HAP-1 (cell line): ENCODE measurements around the gene FCN1.

Experiments
- DNase-seq, 2 experiments: peaks; one replicate each; pipeline ENCODE4 v3.0.0-alpha.2; 2016 to 2020; ENCODE audit warnings: low spot score in 2 of 2
- H3K27me3 ChIP-seq: fragments of 250-450 bp; sonication (Bioruptor Pico); 2 replicates; pipeline ENCODE4 v1.5.1; 2020; ENCODE audit warnings: low read depth, mild to moderate bottlenecking, moderate library complexity
- H3K36me3 ChIP-seq: fragments of 250-450 bp; sonication (Bioruptor Pico); replicated peaks from 2 replicates; pipeline ENCODE4 v1.5.1; 2020; ENCODE audit warnings: mild to moderate bottlenecking
- H3K4me1 ChIP-seq: fragments of 250-450 bp; sonication (Bioruptor Pico); 2 replicates; pipeline ENCODE4 v1.5.1; 2020; ENCODE audit warnings: mild to moderate bottlenecking
- H3K4me3 ChIP-seq: fragments of 250-450 bp; sonication (Bioruptor Pico); 2 replicates; pipeline ENCODE4 v1.5.1; 2020; ENCODE audit warnings: mild to moderate bottlenecking, moderate library complexity
- H3K9me3 ChIP-seq: fragments of 250-450 bp; sonication (Bioruptor Pico); 2 replicates; pipeline ENCODE4 v1.5.1; 2020; ENCODE audit warnings: mild to moderate bottlenecking, moderate library complexity
- in situ Hi-C: fragments of 300-500 bp; cut with MboI; formaldehyde crosslinking; loops from 3 replicates; pipeline ENCODE4 v1.14.3; 2020; ENCODE audit warnings: low sequenced_read_pairs, inconsistent platforms, mixed read lengths

Gene FCN1

DNA sequence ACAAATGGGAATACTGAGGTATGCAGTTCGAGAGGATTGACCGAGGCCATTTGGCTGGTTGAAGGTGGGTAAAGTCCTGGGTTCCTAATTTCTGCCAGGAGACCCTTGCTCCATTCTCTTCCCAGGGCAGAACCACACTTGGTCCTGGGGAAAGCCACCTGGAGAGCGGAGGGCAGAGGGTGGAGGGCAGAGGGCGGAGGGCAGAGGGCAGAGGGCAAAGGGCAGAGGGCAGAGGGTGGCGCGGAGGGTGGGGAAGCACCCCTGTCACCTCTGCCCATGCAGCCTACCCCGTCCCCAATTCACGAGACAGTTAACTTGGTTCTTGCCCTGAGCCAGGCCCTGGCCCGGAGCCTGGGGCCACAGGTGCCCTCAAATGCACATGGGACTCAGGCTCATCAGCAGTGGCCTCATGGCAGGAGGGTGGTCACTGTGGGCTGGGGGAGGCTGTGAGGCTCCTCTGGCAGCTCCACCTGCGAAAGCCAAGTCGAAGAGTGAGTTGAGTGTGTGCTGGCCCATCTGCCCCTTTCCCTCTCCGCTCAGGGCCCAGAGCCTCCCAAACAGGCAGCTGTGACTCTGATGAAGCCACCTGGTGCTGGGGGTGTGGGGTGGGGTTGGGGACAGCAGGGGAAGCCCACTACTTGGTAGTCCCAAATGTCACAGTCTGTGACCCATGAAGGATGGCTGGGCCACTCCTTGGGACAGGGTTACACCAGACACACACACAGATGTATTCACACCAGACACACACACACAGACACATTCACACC, 28.0 kb upstream of the FCN1 start:
- H3K36me3 ChIP-seq = no peaks in the 10 kb centered on the region
- H3K27me3 ChIP-seq = no peaks in the 10 kb centered on the region
- DNase-seq = no peak
- H3K4me1 ChIP-seq = no peaks in the 10 kb centered on the region
- no peak overlapping the region for H3K4me3 ChIP-seq
- peaks cover 2% of the 10 kb centered on the region; the same call in 1 of the 2 replicates for H3K9me3 ChIP-seq
- in situ Hi-C loops = no loop called here

DNA sequence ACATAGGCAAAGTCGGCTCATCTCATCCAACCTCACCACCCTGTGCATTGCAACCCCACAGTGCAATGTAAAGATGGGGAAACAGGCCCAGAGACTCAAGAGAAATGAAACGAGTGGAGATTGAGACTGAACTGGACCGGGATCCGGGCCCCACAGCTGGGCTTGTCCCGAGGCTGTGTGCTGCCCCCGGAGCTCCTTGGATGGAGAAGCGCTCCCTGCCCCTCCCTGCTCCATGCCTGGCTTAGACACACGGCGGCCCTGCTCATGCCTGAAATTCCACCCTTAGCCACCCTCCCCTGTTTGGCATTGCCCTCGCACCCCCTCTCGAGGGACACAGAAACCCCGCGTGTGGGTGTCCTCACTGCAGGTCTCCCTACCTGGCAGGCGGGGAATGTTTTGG, 27.2 kb upstream of the FCN1 start:
- H3K27me3 ChIP-seq = no peaks in the 10 kb centered on the region
- in situ Hi-C loops = no loop called here
- no peak for DNase-seq

DNA sequence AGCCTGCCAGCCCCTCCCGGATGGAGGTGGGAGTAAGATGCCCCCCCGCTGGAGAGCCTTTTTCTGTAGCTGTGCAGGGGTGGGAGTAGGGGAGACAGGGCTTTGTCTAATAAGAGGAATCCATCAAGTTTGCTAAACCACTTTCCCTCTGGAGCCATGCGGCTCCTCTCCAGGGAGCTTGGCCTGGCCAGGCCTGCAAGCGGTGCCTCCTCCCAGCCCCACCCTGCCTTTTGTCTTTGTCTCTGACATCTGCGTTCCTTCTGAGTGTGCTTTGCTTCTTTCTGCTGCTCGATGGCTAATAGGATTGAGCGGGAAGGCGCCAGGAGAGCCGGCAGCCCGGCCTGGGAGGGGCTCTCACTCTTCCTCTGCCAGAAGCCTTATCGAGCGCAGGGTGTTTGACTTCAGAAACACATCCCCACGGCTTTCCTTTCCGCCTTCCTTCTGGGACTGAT, 26.7 kb upstream of the FCN1 start:
- H3K9me3 ChIP-seq = peaks cover 2% of the 10 kb centered on the region; the same call in 1 of the 2 replicates

More for the DNA sequence above, 27.2 kb upstream of the FCN1 start:
- H3K4me1 ChIP-seq = no peaks in the 10 kb centered on the region
- no peak overlapping the region for H3K4me3 ChIP-seq
- H3K9me3 ChIP-seq = peaks cover 2% of the 10 kb centered on the region; the same call in 1 of the 2 replicates
- no peaks in the 10 kb centered on the region for H3K36me3 ChIP-seq

DNA sequence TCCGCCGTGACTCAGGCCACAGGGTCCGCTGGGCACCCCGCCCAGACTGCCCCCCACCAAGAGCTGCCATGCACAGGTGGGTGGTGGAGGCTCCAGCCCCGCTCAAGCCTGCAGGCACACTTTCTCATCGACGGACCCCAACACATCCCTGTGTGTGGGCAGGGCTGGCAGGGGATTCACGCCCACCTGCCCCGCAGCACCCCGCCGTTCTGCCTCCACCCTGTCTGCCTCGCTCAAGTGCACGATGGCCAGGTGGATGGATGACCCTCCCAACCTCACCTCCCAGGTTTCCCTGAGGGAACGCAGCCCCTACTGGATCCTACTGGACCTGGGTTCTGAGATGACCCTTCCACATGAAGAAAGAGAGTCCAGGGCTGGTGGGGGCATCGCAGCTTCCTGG, 26.1 kb upstream of the FCN1 start:
- Histone ChIP-seq H3K27me3 (no peaks in the 10 kb centered on the region), H3K36me3 (no peaks in the 10 kb centered on the region), H3K4me3 (no peak overlapping the region), H3K9me3 (peaks cover 2% of the 10 kb centered on the region; the same call in 1 of the 2 replicates), H3K4me1 (no peaks in the 10 kb centered on the region)
- in situ Hi-C loops = no loop called here
- no peak for DNase-seq

More for the DNA sequence above, 26.7 kb upstream of the FCN1 start:
- in situ Hi-C loops = no loop called here
- Histone ChIP-seq H3K4me1 (no peaks in the 10 kb centered on the region), H3K4me3 (no peak overlapping the region), H3K36me3 (no peaks in the 10 kb centered on the region), H3K27me3 (no peaks in the 10 kb centered on the region)
- DNase-seq = no peak

DNA sequence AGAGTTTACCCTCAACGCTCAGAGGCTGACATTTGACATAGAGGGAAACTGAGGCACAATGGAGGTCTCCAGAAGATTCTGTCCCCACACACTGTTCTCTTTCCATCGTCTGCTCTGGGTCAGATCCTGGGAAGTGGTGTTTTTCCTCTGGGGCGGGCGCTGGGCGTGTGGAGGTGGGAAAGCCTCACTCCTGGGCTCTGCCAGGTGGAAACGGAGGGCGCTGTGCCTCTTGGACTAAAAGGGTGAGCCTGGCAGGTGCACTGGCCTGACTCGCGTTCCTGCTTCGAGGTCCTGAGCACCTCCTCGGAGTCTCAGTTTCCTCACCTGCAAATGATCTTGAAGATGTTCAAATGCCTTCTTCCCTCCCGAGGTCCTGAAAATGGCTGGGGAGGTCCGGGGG, 25.7 kb upstream of the FCN1 start:
- Histone ChIP-seq H3K27me3 (no peaks in the 10 kb centered on the region), H3K4me1 (no peaks in the 10 kb centered on the region), H3K9me3 (peaks cover 2% of the 10 kb centered on the region; the same call in 1 of the 2 replicates), H3K4me3 (no peak overlapping the region), H3K36me3 (no peaks in the 10 kb centered on the region)
- in situ Hi-C loops = no loop called here
- no peak for DNase-seq

DNA sequence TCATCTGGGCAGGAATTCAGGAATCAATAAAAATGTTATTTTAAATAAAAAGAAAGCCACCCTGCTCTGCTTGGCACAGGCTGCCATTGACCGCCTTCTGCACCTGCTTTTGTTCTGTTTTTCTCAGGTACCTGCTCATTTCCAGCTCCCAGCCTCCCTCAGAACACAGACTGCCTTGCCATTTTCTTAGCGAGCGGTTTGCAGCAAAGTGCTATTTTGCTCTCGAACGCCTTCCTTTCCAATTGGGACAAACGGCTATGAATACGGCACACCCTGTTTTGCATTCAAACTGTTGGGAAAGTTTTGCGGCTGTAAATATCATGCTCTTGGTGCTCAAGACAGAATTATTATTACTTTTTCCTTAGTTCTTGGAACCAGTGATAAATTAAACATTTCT, 25.1 kb upstream of the FCN1 start:
- Histone ChIP-seq H3K4me3 (no peak overlapping the region), H3K27me3 (no peaks in the 10 kb centered on the region), H3K9me3 (peaks cover 2% of the 10 kb centered on the region; the same call in 1 of the 2 replicates), H3K36me3 (no peaks in the 10 kb centered on the region), H3K4me1 (no peaks in the 10 kb centered on the region)
- DNase-seq = no peak
- in situ Hi-C loops = no loop called here

DNA sequence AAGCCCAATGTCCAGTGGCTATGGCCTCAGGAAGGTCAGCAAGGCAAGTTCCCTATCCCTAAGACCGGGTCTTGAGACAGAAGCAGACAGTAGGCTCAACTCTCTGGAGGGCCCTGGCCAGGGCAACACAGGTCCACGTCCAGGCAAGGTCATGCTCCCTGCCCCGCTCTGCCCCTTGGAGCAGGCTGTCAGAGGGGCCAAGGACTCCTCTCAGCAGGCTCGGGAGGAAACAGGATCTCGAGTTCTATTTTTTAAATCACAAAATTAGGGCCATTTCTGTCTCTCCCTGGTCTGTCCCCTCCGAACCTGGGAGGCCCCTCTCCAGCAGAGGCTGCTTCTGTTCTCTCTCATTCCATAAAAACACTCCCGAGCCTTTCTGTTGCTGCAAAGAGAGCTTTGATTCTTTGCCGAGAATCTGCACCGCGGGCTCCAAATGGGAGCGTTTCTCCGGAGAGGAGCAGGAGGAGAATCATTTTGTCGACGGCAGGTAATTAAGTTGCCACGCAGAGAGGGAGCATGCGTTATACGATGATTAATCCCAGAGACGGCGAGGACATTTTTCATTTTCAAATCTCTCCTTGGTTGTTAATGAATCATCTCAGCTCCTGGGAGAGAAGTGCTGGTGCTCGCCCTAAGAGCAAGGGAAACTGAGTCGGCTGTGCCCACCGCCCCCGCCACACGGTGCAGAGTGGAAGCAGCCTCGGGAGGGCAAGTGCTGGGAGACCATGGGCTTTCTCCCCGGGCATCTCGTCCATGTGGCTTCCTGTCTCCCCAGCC, 24.5 kb upstream of the FCN1 start:
- Histone ChIP-seq H3K4me1 (no peaks in the 10 kb centered on the region), H3K27me3 (no peaks in the 10 kb centered on the region), H3K4me3 (no peak overlapping the region), H3K36me3 (no peaks in the 10 kb centered on the region), H3K9me3 (peaks cover 2% of the 10 kb centered on the region; the same call in 1 of the 2 replicates)
- DNase-seq = no peak
- in situ Hi-C loops = no loop called here

DNA sequence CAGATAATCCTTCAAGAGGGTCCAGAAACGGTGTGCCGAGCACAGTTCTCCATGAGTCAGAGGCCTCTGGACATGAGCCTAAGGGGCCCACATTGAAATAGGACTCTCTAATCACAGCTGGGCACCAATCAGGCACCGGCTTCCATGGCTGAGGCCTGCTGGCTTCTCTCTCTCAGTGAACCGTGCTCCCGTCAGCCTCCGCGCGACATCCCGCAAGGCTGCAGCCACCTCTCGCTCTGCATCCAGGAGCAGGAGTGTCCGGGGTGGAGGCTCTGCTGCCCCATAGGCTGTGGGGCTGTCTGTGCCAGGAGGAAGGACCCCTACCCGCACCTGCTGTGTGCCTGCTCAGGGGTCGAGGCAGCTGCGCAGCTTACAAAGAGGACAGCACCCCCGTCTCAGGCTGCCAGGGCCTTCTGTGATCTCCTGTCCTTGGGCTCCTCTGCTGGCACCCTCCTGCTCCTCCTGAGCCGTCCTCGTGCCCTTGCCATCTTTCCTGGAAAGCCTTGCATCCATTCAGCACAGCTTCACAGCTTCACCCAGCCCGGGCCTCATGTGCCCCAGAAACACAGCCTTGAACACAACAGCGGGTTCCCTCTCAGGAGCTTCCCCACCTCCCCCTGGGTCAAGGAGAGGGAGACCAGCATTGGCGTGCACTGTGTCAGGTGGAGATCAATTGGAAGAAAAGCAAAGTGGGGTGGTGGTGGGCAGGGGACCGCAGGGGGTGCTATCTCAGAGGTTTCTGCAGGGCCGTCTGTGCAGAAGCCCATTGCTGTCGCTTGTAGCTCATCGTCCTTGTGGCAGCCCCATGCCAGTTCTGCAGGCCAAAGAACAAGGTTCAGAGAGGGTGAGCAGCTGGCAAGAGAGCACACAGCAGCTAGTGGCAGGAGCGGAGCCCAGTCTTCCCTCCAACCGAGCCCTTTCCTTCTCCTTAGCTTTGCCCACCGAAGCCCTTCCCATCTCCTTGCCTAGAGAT, 22.8 kb upstream of the FCN1 start:
- peaks cover 2% of the 10 kb centered on the region; the same call in 1 of the 2 replicates for H3K9me3 ChIP-seq
- no peak for DNase-seq
- in situ Hi-C loops = no loop called here
- H3K4me3 ChIP-seq = no peak overlapping the region
- no peaks in the 10 kb centered on the region for H3K4me1 ChIP-seq
- H3K27me3 ChIP-seq = no peaks in the 10 kb centered on the region
- no peaks in the 10 kb centered on the region for H3K36me3 ChIP-seq

DNA sequence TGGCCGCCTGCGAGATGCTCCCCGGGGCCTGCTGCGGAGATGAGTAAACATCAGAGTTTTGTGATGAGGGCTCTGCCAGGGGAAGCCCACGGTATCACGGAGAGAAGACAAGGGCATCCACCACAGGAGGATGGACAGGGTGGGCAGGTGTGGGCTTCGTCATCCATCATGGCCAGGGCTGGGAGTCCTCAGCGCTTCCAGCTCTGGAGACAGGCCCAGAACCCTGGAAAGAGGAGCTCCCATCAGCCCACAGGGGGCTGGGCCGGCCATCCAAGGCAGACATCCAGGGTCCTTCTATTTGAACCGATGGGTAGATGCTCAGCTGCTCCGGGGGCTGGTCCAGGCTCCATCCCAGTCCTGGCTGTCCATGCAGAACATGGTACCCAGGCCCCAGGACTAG, 22.1 kb upstream of the FCN1 start:
- Histone ChIP-seq H3K9me3 (peaks cover 2% of the 10 kb centered on the region; the same call in 1 of the 2 replicates), H3K4me3 (no peak overlapping the region), H3K27me3 (no peaks in the 10 kb centered on the region), H3K36me3 (no peaks in the 10 kb centered on the region), H3K4me1 (no peaks in the 10 kb centered on the region)
- no peak for DNase-seq
- in situ Hi-C loops = no loop called here

DNA sequence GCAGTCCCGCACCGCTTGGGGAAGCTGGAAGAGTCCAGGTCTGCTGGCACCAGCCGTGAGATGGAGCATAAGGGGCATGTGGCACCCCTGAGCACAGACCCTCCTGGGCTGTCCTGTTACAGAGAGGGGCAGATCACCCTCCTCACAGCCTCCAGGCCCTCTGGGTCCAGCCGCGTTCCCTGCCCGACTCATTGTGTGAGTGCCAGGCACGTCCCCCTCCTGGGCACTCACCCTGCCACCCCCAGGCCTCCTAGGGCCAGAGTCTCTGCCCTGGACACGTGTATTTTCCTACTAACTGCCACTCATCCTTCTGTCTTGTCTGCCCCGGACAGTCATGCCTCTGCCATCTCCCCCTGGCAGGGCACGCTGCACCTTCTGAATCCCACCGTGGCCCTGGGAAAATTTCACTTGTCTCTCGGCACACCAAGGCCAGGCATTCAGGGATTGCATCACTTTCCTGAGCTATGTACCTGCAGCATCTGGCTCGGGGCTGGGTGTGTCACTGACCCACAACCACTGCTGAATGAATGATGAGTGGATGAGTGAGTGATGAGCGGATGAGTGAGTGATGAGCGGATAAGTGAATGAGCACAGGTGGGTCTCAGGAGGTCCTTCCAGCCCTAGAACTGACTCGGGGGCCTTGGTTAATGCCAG, 21.5 kb upstream of the FCN1 start:
- Histone ChIP-seq H3K4me3 (no peak overlapping the region), H3K9me3 (0 out of 2 replicates have a peak, but pooled peaks cover 2% of the 10 kb centered on the region), H3K36me3 (no peaks in the 10 kb centered on the region), H3K27me3 (no peaks in the 10 kb centered on the region), H3K4me1 (no peaks in the 10 kb centered on the region)
- in situ Hi-C loops = no loop called here
- DNase-seq = no peak

DNA sequence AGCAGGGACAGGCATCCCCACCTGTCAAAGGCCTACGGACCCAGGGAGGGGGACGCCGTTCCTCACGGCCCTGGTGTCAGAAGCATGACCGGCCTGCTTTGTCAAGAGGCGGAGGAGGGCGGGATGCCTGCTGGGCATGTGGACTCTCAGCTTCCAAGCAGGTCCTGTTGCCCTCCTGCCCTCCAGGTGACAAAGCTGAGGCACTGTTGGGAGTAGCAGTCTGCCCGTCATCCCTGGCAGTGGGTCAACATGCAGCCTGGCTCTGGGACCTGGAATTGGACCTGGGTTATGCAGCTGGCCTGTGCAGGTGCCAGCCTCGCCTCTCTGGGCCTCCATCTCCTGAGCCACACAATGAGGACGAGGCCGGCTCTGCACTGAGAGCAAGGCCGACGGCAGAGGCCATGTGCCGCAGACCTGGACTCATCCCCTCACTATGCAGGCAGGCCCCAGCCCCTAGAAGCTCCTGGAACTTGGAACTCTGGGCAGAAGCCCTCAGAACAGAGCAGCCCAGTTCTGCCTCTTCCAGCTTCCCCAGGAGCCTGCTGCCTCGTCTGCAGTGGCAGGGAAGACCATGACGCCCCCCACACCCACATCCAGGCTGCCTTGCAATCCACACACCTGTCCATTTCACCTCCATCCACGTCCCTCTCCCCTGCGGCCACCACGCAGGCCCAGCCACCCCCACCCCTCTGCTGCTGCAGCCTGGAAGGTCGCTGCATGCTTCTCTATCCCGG, 20.8 kb upstream of the FCN1 start:
- Histone ChIP-seq H3K27me3 (no peaks in the 10 kb centered on the region), H3K4me3 (no peak overlapping the region), H3K9me3 (0 out of 2 replicates have a peak, but pooled peaks cover 2% of the 10 kb centered on the region), H3K36me3 (no peaks in the 10 kb centered on the region), H3K4me1 (no peaks in the 10 kb centered on the region)
- in situ Hi-C loops = no loop called here
- no peak for DNase-seq

DNA sequence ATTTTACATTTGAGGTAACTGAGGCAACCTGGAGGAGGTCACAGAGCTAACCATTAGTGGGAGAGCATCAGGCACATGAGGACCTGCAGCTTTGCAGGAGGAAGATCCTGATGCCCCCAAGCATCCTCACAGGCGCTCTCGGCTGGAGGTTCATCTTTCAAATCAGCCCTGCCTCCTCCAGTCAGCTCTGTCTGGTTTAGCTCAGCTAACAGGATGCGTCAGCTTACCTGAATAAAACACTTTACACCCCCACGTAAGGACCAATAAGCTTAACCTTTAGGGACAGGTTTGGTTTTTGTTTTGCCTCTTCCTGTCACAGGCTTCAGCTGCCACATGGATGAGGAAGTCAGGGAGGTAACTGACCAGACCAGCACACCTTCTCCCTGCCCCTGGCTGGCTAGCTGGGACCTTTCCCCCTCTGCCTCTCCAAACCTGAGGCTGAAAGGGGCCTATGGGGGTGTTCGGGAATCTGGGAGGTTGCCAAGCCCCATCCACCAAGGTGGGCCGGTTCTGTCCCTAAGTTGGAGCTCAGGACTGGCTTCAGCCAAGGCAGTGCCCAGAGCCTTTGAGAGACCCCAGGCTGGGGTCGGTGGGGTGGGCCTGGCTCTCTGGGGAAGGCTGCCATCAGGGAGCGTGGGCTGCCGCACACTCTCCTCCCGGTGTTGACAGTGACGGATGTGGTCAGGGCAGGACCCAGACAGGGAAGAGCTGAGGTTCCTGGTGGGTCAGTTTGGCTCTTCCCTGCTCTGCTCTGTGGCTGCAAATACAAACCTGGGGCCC, 20.0 kb upstream of the FCN1 start:
- no peaks in the 10 kb centered on the region for H3K27me3 ChIP-seq
- H3K4me1 ChIP-seq = no peaks in the 10 kb centered on the region
- no peak overlapping the region for H3K4me3 ChIP-seq
- no peak for DNase-seq
- no peaks in the 10 kb centered on the region for H3K36me3 ChIP-seq
- H3K9me3 ChIP-seq = 0 out of 2 replicates have a peak, but pooled peaks cover 2% of the 10 kb centered on the region
- in situ Hi-C loops = no loop called here
